LNCAP (cell line): ENCODE results near the gene FAM13A.

ENCODE experiments used
- CTCF ChIP-seq: fragments of 450-650 bp; IDR thresholded peaks from 2 replicates; pipeline ENCODE4 v1.5.1; 2017; ENCODE audit warnings: mild to moderate bottlenecking

The FAM13A gene

GRCh38 chr4:88859191-88859812 is 197.7 kb downstream of the FAM13A start:
- TF ChIP-seq CTCF: no peak

GRCh38 chr4:88858752-88859151 is 198.2 kb downstream of the FAM13A start:
- no peak for TF ChIP-seq CTCF

GRCh38 chr4:88857588-88857987 is 199.4 kb downstream of the FAM13A start:
- TF ChIP-seq CTCF: no peak

GRCh38 chr4:88854481-88854880 is 202.5 kb downstream of the FAM13A start:
- no peak for TF ChIP-seq CTCF

- TF ChIP-seq CTCF: no peak
Measured at GRCh38 chr4:88846206-88846790, 210.7 kb downstream of the FAM13A start.

- TF ChIP-seq CTCF: no peak
Measured at GRCh38 chr4:88843067-88843685, 213.8 kb downstream of the FAM13A start.

GRCh38 chr4:88841635-88842034 is 215.3 kb downstream of the FAM13A start:
- TF ChIP-seq CTCF: no peak
